Measurements from ENCODE around the gene ING2.
"Not testable (repeated sequence)": the region's sequence is repeated elsewhere in the genome, so short reads cannot be mapped to it uniquely, and the experiment has no call there.

The ING2 gene

DNA sequence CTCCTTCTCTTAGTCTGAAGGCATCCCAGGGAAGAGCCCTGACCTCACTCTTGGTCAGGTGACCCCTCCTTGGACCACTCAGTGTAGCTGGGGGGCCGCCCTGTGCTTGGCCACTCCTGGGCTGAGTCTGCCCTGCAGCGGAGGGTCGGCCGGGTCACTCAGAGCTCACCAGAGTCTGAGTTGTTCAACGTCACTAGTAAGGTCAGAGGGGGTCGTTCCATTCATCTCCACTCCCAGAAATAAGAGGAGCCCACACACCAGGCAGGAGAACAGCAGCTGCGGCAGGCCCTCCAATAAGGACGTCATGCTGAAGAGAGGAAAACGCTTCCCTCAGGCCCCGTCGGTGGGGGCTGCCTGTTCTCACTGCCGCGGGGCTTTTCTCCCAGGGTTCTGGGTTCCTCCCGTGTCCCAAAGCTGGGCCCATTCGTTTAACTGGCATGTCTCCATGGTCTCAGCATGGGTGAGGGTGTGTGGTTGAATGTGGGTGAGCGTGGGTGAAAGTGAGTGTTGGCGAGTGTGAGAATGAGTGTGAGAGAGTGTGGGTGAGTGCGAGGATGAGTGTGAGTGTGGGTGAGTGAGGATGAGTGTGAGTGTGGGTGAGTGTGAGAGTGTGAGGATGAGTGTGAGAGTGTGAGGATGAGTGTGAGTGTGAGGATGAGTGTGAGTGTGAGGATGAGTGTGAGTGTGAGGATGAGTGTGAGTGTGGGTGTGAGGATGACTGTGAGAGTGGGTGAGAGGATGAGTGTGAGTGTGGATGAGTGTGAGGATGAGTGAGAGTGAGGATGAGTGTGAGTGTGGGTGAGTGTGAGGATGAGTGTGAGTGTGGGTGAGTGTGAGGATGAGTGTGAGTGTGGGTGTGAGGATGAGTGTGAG is 47.7 kb downstream of the ING2 start:
- no peak for DNase-seq

GRCh38 chr4:183553147-183553478 is 48.3 kb downstream of the ING2 start:
- DNase-seq: not testable (repeated sequence)

DNA sequence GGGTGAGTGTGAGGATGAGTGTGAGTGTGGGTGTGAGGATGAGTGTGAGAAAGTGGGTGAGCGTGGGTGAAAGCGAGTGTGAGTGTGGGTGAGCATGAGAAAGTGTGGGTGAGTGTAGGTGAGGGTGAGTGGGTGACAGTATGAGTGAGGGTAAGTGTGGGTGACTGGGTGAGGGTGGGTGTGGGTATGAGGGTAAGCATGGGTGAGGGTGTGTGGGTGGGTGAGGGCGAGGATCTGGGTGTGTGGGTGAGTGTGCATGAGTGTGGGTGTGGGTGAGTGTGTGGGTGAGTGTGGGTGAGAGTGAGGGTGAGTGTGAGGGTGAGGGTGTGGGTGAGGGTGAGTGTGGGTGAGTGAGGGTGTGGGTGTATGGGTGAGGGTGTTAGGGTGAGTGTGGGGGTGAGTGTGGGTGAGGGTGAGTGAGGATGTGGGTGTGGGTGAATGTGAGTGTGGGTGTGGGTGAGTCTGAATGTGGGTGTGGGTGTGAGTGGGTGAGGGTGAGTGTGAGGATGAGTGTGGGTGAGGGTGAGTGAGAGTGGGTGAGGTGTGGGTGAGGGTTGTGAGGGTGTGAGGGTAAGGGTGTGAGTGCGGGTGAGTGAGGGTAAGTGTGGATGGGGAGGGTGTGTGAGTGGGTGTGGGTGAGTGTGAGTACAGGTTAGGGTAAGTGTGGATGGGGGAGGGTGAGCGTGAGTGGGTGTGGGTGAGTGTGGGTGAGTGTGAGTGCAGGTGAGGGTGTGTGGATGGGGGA is 48.9 kb downstream of the ING2 start:
- DNase-seq: no peak

- DNase-seq: no peak
Measured at GRCh38 chr4:183554346-183554686, 49.5 kb downstream of the ING2 start.

GRCh38 chr4:183554878-183555585 is 50.2 kb downstream of the ING2 start:
- no peak for DNase-seq

DNA sequence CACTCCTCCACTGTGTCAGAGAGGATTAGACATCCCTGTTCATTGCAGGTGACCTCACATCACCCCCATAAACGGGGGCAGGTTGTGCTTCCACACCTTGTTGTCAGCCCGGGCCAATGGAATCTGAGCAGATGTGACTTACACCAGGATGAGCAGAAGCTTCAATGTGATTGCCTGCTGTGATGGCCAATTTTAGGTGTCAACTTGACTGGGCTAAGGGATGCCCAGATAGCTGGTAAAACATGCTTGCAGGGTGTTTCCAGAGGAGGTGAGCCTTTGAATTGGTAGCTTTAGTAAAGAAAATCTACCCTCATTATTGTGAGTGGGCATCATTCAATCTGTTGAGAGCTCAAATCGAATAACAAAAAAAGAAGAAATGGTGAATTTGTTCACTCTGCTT is 52.1 kb downstream of the ING2 start:
- no peak for DNase-seq

DNA sequence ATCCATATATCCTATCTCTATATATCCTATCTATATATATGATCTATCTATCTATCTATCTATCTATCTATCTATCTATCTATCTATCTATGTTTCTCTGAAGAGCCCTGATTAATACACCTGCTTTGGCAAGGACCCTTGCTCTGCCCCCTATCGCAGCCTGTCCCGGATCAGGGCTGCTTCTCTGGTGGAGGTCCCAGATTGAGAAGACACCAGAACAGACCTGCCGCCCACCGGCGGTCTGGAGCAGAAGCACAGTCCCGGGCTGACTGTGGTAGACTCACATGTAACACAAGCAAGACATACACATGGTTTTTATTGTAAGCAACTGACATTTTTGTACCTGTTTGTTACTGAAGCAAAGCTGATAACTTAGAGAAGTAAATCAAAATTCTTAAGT is 52.8 kb downstream of the ING2 start:
- no peak for DNase-seq

DNA sequence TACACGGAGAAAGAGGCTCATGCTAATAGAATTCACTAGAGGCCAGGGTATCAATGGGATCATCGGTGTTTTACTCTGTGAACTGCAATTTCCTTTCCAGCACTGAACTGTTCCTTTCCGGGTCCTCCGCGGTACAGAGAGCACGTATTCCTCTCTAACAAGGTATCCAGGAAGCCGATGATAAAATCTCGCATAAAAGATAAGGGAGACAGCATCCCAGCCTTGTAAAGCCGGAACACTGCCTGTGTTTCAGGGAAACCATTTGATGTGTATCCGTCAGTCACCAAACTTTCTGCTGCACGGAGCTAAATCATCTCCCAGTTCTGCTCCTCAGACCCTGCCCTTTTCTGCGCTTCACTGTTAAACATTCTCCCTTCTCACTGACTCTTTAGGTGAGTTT is 54.0 kb downstream of the ING2 start:
- no peak for DNase-seq

DNA sequence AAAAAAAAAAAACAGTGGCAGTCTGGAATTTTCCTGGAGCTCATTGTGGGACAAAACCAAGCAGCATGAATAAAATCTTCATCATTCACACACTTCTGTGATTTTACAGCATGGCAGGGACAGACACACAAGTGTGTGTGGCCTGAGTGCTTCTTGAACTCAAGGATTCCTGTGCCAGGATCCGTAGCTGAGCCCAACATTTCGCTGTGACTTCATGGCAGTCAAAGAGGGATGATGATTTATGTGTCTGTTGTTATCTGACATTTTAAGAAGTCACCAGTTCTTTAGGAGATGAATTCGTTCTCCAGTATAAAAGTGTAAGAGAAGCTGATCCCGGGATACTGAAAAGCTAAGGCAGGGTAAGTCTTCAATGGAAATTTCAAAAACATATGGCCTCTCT is 57.0 kb downstream of the ING2 start:
- DNase-seq: no peak

Measured in NCI-H510A (cell line).